AG09309 (cell line): Measurements from ENCODE around the gene MGMT.

Source experiments
- DNase-seq: peaks from one replicate; pipeline ENCODE4 v3.0.0-alpha.2; 2010; ENCODE audit warnings: low read depth
- H3K4me3 ChIP-seq: 2 replicates; pipeline ENCODE4 v1.5.1; 2011; ENCODE audit warnings: mild to moderate bottlenecking, low read depth, low read length, moderate library complexity; ENCODE audit not compliant: control insufficient read depth
- TF ChIP-seq, protein P1 (sequence below): IDR thresholded peaks from 2 replicates; pipeline ENCODE4 v1.5.1; 2011; ENCODE audit warnings: mild to moderate bottlenecking, low read depth, low read length, inconsistent platforms; ENCODE audit not compliant: insufficient read depth, control insufficient read depth; ENCODE audit errors: missing control alignments

MGMT gene

DNA sequence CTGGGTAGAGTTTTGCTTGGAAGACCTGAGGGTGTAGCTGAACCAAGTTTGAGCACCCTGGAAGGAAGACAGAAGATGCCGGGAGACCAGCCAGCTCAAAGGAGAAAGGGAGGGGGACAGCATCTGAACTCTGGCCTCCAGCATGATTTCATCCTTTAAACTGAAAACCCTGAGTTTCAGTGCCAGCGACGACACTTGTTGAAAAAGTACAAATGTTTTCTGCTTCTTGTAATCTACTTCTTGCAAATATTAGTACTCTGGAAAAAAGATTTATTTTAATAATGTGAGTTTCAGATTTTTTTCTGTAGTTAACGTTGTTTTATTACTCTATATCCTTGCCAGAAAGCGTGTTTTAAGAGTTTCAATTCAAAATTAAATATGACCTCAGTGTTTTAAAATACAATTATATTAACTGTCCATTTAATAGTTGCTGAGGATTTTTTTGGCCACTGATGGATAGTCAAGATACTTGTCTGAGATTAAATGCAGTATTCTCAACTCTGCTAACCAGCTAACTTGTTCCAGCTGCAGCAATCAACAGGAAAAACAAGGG lies 227.7 kb downstream of the MGMT start:
- TF ChIP-seq, protein P1, sequence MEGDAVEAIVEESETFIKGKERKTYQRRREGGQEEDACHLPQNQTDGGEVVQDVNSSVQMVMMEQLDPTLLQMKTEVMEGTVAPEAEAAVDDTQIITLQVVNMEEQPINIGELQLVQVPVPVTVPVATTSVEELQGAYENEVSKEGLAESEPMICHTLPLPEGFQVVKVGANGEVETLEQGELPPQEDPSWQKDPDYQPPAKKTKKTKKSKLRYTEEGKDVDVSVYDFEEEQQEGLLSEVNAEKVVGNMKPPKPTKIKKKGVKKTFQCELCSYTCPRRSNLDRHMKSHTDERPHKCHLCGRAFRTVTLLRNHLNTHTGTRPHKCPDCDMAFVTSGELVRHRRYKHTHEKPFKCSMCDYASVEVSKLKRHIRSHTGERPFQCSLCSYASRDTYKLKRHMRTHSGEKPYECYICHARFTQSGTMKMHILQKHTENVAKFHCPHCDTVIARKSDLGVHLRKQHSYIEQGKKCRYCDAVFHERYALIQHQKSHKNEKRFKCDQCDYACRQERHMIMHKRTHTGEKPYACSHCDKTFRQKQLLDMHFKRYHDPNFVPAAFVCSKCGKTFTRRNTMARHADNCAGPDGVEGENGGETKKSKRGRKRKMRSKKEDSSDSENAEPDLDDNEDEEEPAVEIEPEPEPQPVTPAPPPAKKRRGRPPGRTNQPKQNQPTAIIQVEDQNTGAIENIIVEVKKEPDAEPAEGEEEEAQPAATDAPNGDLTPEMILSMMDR: no peak
- DNase-seq: no peak
- no peak overlapping the region for H3K4me3 ChIP-seq

DNA sequence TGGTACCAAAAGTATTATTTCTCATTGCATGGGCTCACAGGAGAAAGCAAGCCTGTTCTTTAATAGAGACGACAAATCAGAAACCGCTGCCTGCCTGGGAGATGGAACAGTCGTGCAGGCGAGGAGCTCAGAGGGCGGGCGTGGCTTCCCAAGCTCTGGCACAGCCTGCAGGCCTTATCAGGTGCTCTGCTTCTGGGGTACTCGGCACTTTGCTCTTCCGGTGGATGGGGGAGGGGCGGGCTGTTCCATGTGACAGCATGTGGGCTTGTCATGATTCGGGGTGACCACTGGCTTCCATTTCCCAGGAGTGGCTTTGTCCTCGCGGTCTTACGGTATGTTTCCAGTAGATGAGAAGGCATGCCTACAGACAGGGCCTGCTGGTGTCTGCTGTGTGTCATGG lies 228.6 kb downstream of the MGMT start:
- TF ChIP-seq, protein P1: no peak
- no peak for DNase-seq
- no peak overlapping the region for H3K4me3 ChIP-seq

DNA sequence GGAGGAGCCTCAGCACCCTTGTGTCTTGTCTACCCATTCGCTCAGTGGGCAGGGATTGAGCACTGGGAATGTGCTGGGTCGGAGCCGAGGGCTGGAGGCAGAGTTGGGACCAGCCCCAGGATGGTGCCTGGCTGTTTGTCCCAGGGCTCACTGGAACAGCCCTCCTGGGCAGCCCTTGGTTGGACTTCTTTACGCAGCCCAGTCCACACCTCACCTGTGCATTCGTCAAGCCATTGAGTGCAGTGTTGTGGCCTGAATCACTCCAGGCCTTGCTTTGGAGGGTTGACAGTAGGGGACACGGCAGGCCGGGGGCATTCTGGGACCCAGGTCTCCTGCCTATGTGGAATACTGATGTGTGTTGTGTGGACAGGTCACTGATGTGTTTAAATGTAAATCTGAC lies 229.6 kb downstream of the MGMT start:
- TF ChIP-seq, protein P1: no peak
- no peak for DNase-seq
- no peak overlapping the region for H3K4me3 ChIP-seq

DNA sequence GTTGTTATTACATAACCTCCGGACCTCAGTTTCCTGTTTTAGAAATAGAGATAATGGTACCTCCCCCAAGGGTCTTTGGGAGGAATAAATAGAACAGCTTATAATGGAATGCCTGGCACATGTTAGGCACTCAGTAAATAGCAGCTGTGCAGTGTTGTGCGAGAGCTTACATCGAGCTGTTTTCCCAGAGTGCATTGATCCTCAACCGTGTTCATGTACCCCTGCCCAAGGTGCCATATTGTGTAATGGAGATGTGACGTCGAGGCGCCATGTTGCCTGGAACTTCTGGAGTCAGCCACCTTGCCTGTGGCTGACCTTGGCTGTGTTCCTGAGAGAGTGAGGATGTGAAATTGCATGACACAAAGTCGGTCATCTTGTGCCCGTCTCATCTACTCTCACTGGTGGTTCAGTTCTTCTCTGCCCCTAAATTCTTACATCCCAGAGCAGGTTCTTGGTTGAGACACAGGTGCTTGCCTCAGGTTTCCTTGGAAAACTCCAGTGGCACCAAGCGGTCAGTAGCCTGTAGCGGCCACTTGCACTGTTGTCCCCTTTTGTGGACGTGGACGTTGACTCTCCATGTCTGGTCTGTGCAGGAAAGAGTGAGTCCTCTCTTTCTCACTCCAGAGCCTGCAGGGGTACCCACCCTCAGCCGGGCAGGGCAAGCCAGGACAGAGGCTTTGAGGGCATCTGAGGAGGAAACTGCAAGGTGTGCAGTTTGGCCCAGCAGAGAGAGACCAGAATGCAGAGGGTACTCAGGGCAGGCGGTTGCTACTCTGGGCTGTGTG lies 230.6 kb downstream of the MGMT start:
- no peak for DNase-seq
- H3K4me3 ChIP-seq: no peak overlapping the region
- TF ChIP-seq, protein P1: no peak

DNA sequence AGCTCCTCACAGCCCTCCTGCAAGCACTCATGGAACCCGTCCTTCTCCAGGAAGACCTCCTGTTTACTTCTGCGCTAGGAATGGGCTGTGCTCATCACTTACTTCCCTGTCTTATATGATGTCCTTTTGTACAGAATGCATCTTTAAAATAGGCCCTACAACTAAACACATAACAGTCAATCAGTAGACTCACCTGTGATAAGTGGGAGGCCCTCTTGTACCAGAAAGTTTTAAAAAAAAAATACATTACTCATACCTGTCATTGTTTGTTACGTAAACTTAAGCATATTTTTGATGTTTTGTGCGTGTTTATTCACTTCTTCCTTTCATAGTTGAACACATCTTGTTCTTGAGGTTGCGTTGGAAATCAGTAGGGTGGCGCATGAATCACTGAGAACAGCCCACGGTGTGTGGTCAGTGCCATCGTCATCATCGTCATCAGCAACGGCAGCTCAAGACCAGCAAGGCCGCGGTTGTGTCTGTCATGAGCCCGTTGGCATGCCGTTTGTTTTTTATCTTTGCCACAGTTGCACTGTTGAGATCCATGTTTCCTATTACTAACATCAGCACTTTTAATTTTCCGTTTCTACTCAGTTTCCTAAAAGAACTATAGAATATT lies 232.8 kb downstream of the MGMT start:
- no peak overlapping the region for H3K4me3 ChIP-seq
- TF ChIP-seq, protein P1: no peak

DNA sequence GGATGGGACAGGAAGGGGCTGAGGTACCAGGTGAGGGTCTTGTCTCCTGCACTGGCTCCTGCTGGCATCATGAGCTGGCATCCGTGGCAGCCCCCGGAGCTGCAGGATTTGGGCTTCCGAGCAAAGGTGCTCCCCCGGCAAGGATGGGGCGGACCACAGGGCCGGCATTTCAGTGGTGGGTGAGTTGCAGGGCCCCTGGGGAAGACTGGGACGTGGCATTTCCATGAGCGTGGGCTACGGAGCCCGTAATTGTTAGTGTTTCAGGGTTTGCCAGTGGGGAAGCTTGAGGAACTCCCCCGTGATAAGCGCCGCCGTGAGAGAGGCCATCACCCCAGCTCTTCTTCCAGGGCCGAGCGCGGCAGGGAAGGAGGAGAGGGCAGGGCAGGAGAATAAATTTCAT lies 235.6 kb downstream of the MGMT start:
- TF ChIP-seq, protein P1: no peak
- no peak overlapping the region for H3K4me3 ChIP-seq
- DNase-seq: no peak

More for the DNA sequence above, 232.8 kb downstream of the MGMT start:
- no peak for DNase-seq
